K562 (cell line): Measurements from ENCODE around the gene PRKAR2B. TPM values are rescaled to one million over a fixed set of nuclear protein-coding genes. Genes with fewer than 3 reads are reported as not detected.

Experiments used
- CHD4 ChIP-seq: fragments of 200-600 bp; sonication (generic); IDR thresholded peaks from 3 replicates; pipeline ENCODE4 v1.6.1; 2012; ENCODE audit warnings: low read depth, mild to moderate bottlenecking, mixed read lengths, low read length, inconsistent platforms; ENCODE audit not compliant: insufficient read depth, insufficient replicate concordance, poor library complexity, severe bottlenecking
- CREM ChIP-seq: IDR thresholded peaks from 2 replicates; pipeline ENCODE4 v1.6.1; 2014; ENCODE audit warnings: antibody characterized with exemption, low read depth
- ELF1 ChIP-seq: fragments of 200-800 bp; sonication (Bioruptor generic); IDR thresholded peaks from 2 replicates; pipeline ENCODE4 v1.6.1; 2016; ENCODE audit warnings: missing genetic modification characterization, missing compliant biosample characterization
- EP300 ChIP-seq: IDR thresholded peaks from 2 replicates; pipeline ENCODE4 v1.6.1; 2012; ENCODE audit warnings: low read length, improper control_type of control experiment
- FOXA3 ChIP-seq, 2 experiments: fragments of 450-650 bp in 1 of 2; sonication (generic) in 1 of 2; formaldehyde crosslinking; IDR thresholded peaks in 1 of 2; conservative IDR thresholded peaks in 1 of 2; 2 replicates each; pipeline versions ENCODE4 v1.4.0 to v1.8.0; 2020 to 2022; ENCODE audit warnings: mild to moderate bottlenecking in 2 of 2, missing genetic modification reagents in 1 of 2
- HMG20A ChIP-seq: fragments of 450-650 bp; formaldehyde crosslinking; conservative IDR thresholded peaks from 2 replicates; pipeline ENCODE4 v1.4.0; 2020; ENCODE audit warnings: mild to moderate bottlenecking, mixed read lengths
- HOXB6 ChIP-seq: fragments of 250-450 bp; sonication (Bioruptor Pico); IDR thresholded peaks from 2 replicates; pipeline ENCODE4 v1.5.1; 2022; ENCODE audit warnings: mild to moderate bottlenecking, borderline replicate concordance
- MTF1 ChIP-seq: fragments of 250-450 bp; sonication (Bioruptor Pico); IDR thresholded peaks from 2 replicates; pipeline ENCODE4 v1.9.0; 2021; ENCODE audit warnings: moderate library complexity, mild to moderate bottlenecking, inconsistent platforms, borderline replicate concordance
- PHB ChIP-seq: fragments of 250-450 bp; sonication (Bioruptor Pico); IDR thresholded peaks from 2 replicates; pipeline ENCODE4 v1.5.0; 2021
- SMARCB1 ChIP-seq: IDR thresholded peaks from 2 replicates; pipeline ENCODE4 v1.6.1; 2011; ENCODE audit warnings: improper control_type of control experiment, low read depth; ENCODE audit not compliant: insufficient read length
- SREBF1 ChIP-seq: fragments of 150-350 bp; IDR thresholded peaks from 2 replicates; pipeline ENCODE4 v1.6.1; 2014; ENCODE audit warnings: antibody characterized with exemption, low read depth, low read length, borderline replicate concordance
- TAF15 ChIP-seq: fragments of 200-400 bp; formaldehyde crosslinking; IDR thresholded peaks from 2 replicates; pipeline ENCODE4 v1.6.1; 2017; ENCODE audit warnings: mild to moderate bottlenecking, low read depth, low read length, moderate library complexity
- TBL1XR1 ChIP-seq, 2 experiments: IDR thresholded peaks; 2 replicates each; pipeline ENCODE4 v1.6.1; 2012; ENCODE audit warnings: improper control_type of control experiment in 2 of 2, low read length in 2 of 2, mild to moderate bottlenecking in 1 of 2
- TCF15 ChIP-seq: fragments of 250-450 bp; sonication (Bioruptor Pico); IDR thresholded peaks from 2 replicates; pipeline ENCODE4 v1.8.0; 2022; ENCODE audit warnings: moderate library complexity, mild to moderate bottlenecking, inconsistent platforms
- TEAD4 ChIP-seq, 2 experiments: sonication (generic) in 1 of 2; formaldehyde crosslinking in 1 of 2; IDR thresholded peaks; 2 replicates each; pipeline versions ENCODE4 v1.6.1 to v1.8.0; 2012 to 2022; ENCODE audit warnings: borderline replicate concordance in 1 of 2, inconsistent platforms in 1 of 2, low read length in 1 of 2, mild to moderate bottlenecking in 1 of 2, missing genetic modification reagents in 1 of 2
- ZBTB17 ChIP-seq: fragments of 450-650 bp; formaldehyde crosslinking; IDR thresholded peaks from 2 replicates; pipeline ENCODE4 v1.4.0; 2020; ENCODE audit warnings: mild to moderate bottlenecking
- ZKSCAN1 ChIP-seq: fragments of 150-350 bp; IDR thresholded peaks from 2 replicates; pipeline ENCODE4 v1.6.1; 2016; ENCODE audit warnings: low read depth, low read length
- ZNF134 ChIP-seq: fragments of 250-450 bp; sonication (Bioruptor Pico); conservative IDR thresholded peaks from 2 replicates; pipeline ENCODE4 v1.4.0; 2020
- ZNF175 ChIP-seq: fragments of 200-800 bp; sonication (Bioruptor generic); IDR thresholded peaks from 2 replicates; pipeline ENCODE4 v1.6.1; 2016; ENCODE audit warnings: low read depth, mild to moderate bottlenecking, missing genetic modification characterization, missing compliant biosample characterization
- ZNF232 ChIP-seq: sonication (generic); formaldehyde crosslinking; IDR thresholded peaks from 2 replicates; pipeline ENCODE4 v1.8.0; 2022; ENCODE audit warnings: mild to moderate bottlenecking, missing genetic modification reagents
- ZNF507 ChIP-seq: conservative IDR thresholded peaks from 2 replicates; pipeline ENCODE4 v1.6.1; 2017; ENCODE audit warnings: missing genetic modification characterization, missing compliant biosample characterization
- ZNF589 ChIP-seq: fragments of 200-800 bp; sonication (Bioruptor generic); IDR thresholded peaks from 2 replicates; pipeline ENCODE4 v1.6.1; 2016; ENCODE audit warnings: low read depth, missing genetic modification characterization, missing compliant biosample characterization
- polyA plus RNA-seq, 8 experiments: library from polyadenylated mRNA; depleted of rRNA in 4 of 8; stranded (reverse) in 5 of 8; unstranded in 3 of 8; fragments of >200 nt; fragmentation: Nextera tagmentation in 2 of 8; fragmentation: Illumina TruSeq in 1 of 8; extraction: Ambion mirVana in 2 of 8; extraction: Trizol in 1 of 8; gene quantifications; 2 replicates each; pipeline versions ENCODE4 v1.2.1 to v1.2.3, GENCODE V29; 2011 to 2014; ENCODE audit warnings: inconsistent platforms in 1 of 8, missing spikeins in 1 of 8
- total RNA-seq, 7 experiments: library from RNA; depleted of rRNA in 6 of 7; stranded (reverse); fragments of >200 nt in 6 of 7; fragmentation: Illumina TruSeq in 2 of 7; extraction: Trizol in 2 of 7; gene quantifications; 2 replicates each; pipeline versions ENCODE4 v1.2.1 to v1.2.3, GENCODE V29; 2011 to 2021; ENCODE audit warnings: low replicate concordance in 1 of 7
- TF ChIP-seq, protein P1 (sequence below): fragments of 450-650 bp; conservative IDR thresholded peaks from 2 replicates; pipeline ENCODE4 v1.6.1; 2016; ENCODE audit warnings: missing genetic modification characterization, low read depth, mild to moderate bottlenecking, missing compliant biosample characterization, moderate library complexity
- TF ChIP-seq, protein P2 (sequence below): fragments of 450-650 bp; IDR thresholded peaks from 2 replicates; pipeline ENCODE4 v1.7.1; 2018; ENCODE audit warnings: mild to moderate bottlenecking, low read depth; ENCODE audit not compliant: partially characterized antibody

The PRKAR2B gene
- total and polyA plus RNA-seq, 9 of the 15 experiments (the other 6 are each of a cell fraction or from before 2014, with no cell fraction given), result 59.0 to 173 (median 129) TPM

DNA sequence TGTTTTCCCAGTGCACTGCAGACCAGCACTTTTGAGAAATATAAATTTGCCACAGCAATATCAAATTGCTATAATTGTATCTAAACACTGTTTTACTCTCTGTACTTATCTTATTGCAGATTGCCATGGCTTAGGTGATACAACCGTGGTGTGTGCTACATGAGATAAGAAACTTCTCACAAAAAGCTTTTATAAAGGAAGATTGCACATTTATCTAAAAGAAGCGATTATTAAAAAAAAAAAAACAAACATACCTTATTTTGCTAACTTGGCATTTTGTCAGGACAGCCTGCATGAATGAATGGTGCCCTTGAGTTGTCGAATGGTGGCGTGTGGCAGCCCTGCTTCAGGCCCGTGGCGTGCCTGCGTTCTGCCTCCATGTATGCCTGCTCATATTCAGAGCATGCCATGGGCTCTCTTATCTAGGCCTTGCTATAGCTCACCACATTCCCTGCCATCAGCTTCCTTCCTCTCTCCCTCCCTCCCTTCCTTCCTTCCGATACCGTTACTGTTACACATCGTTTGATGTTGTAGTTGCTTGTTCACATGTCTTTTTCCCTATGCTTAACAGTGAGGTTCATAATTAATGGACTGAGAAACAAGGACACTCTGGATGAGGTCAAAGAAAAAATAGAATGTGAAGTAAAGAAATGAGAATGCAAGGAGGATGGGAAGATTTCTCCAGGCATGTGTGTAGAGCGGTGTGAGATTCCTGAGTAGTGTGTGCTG lies 34.9 kb downstream of the PRKAR2B start (continued):
- TF ChIP-seq ZKSCAN1, result peak; percentile 46; the same call in 1 of the 2 replicates
- TF ChIP-seq ZBTB17 (CRISPR knock-in tag), result peak; percentile 76; the same call in 1 of the 2 replicates
- TF ChIP-seq HMG20A (CRISPR knock-in tag), result 0 out of 2 replicates have a peak, but pooled peaks have one; percentile 20
- TF ChIP-seq CHD4, result peak; percentile 86
- TF ChIP-seq TAF15, result no peak
- TF ChIP-seq ZNF232, result 0 out of 2 replicates have a peak, but pooled peaks have one; percentile 39
- TF ChIP-seq ZNF507 (tag), result no peak
- no peak for TF ChIP-seq ZNF589
- TF ChIP-seq CREM, result peak; percentile 35; the same call in 1 of the 2 replicates
- peak; percentile 48; the same call in 1 of the 2 replicates for TF ChIP-seq EP300
- TF ChIP-seq TEAD4 (IDR thresholded peaks at IDR 0.05; ENCODE audit: low read length), result peak; percentile 86
- no peak for TF ChIP-seq TEAD4 (CRISPR knock-in tag; IDR thresholded peaks at IDR 0.05; ENCODE audit: borderline replicate concordance)
- TF ChIP-seq ELF1 (tag), result no peak
- TF ChIP-seq, protein P1, sequence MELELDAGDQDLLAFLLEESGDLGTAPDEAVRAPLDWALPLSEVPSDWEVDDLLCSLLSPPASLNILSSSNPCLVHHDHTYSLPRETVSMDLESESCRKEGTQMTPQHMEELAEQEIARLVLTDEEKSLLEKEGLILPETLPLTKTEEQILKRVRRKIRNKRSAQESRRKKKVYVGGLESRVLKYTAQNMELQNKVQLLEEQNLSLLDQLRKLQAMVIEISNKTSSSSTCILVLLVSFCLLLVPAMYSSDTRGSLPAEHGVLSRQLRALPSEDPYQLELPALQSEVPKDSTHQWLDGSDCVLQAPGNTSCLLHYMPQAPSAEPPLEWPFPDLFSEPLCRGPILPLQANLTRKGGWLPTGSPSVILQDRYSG (tag), result no peak
- no peak for TF ChIP-seq SREBF1
- TF ChIP-seq HOXB6, result no peak
- TF ChIP-seq ZNF175 (CRISPR knock-in tag), result no peak
- no peak for TF ChIP-seq ZNF134 (CRISPR knock-in tag)
- TF ChIP-seq FOXA3 (CRISPR knock-in tag; conservative IDR thresholded peaks at IDR 0.05 in 1 of 2, IDR thresholded peaks at IDR 0.05 in 1 of 2), result peak in 1 of 2 experiments; percentile 53; a peak in 2 of 4 replicates
- TF ChIP-seq TBL1XR1 (IDR thresholded peaks at IDR 0.05; ENCODE audit: low read length in 2 of 2), result no peak; a peak in 1 of 4 replicates
- no peak for TF ChIP-seq MTF1
- 0 out of 2 replicates have a peak, but pooled peaks have one; percentile 66 for TF ChIP-seq TCF15 (CRISPR knock-in tag)
- TF ChIP-seq SMARCB1, result peak; percentile 98
- TF ChIP-seq, protein P2, sequence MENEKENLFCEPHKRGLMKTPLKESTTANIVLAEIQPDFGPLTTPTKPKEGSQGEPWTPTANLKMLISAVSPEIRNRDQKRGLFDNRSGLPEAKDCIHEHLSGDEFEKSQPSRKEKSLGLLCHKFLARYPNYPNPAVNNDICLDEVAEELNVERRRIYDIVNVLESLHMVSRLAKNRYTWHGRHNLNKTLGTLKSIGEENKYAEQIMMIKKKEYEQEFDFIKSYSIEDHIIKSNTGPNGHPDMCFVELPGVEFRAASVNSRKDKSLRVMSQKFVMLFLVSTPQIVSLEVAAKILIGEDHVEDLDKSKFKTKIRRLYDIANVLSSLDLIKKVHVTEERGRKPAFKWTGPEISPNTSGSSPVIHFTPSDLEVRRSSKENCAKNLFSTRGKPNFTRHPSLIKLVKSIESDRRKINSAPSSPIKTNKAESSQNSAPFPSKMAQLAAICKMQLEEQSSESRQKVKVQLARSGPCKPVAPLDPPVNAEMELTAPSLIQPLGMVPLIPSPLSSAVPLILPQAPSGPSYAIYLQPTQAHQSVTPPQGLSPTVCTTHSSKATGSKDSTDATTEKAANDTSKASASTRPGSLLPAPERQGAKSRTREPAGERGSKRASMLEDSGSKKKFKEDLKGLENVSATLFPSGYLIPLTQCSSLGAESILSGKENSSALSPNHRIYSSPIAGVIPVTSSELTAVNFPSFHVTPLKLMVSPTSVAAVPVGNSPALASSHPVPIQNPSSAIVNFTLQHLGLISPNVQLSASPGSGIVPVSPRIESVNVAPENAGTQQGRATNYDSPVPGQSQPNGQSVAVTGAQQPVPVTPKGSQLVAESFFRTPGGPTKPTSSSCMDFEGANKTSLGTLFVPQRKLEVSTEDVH, result peak; percentile 37
- no peak for TF ChIP-seq PHB (CRISPR knock-in tag)
